IgD-negative memory B cell (primary cell): Measurements from ENCODE around the gene FNDC8. TPM values are rescaled to one million over a fixed set of nuclear protein-coding genes. Genes with fewer than 3 reads are reported as not detected.

Experiments used
- H3K27ac Mint-ChIP-seq, 3 donors: one replicate each; pipeline ENCODE4 v1.8.0; 2020 to 2022; ENCODE audit warnings: mild to moderate bottlenecking in 3 of 3, mixed read lengths in 3 of 3, moderate library complexity in 1 of 3
- H3K27me3 Mint-ChIP-seq: one replicate; pipeline ENCODE4 v1.8.0; 2021; ENCODE audit warnings: mixed read lengths
- H3K36me3 Mint-ChIP-seq: one replicate; pipeline ENCODE4 v1.8.0; 2020; ENCODE audit warnings: mild to moderate bottlenecking, mixed read lengths
- H3K4me1 Mint-ChIP-seq, 3 donors: one replicate each; pipeline ENCODE4 v1.8.0; 2020 to 2022; ENCODE audit warnings: mixed read lengths in 3 of 3, mild to moderate bottlenecking in 1 of 3
- H3K4me3 Mint-ChIP-seq, 4 donors: one replicate each; pipeline ENCODE4 v1.8.0; 2020 to 2022; ENCODE audit warnings: mild to moderate bottlenecking in 4 of 4, mixed read lengths in 4 of 4, moderate library complexity in 3 of 4
- H3K9me3 Mint-ChIP-seq, 3 donors: one replicate each; pipeline ENCODE4 v1.8.0; 2020 to 2021; ENCODE audit warnings: mixed read lengths in 3 of 3, mild to moderate bottlenecking in 1 of 3
- polyA plus RNA-seq: library from polyadenylated mRNA; unstranded; fragments of 300-500 nt; fragmentation: Illumina TruSeq; gene quantifications from one replicate; pipeline ENCODE4 v1.2.3, GENCODE V29; 2021

The FNDC8 gene
- polyA plus RNA-seq, 1 donor from 2014 or later: not detected

DNA sequence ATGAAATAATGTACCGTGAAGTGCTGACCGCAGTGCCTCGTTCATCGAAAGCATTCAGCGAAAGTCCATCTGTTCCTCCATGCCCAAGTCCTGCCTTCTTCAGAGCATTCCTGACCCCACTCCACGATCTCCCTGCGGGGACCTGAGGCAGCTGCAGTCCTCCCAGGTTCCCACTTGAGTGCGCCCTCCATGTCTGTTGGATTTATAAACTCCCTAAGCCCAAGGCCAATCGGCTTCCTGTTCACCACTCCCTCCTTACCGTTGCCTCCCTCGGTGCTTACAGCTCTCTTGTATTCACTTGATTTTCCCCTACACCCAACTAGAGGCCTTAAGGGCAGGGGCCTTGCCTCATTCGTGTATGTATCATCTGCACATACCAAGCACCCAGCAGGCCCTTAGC lies 4.6 kb upstream of the FNDC8 start:
- Mint-ChIP-seq H3K27me3 (peaks cover 3% of the 10 kb centered on the region), H3K27ac (peak overlapping the region in 1 of 3 donors; percentile 47), H3K4me1 (peaks cover 14 to 28% (median 14%) of the 10 kb centered on the region in 3 donors), H3K36me3 (peaks cover 2% of the 10 kb centered on the region), H3K9me3 (no peaks in the 10 kb centered on the region), H3K4me3 (peak overlapping the region in 1 of 4 donors; percentile 6)

DNA sequence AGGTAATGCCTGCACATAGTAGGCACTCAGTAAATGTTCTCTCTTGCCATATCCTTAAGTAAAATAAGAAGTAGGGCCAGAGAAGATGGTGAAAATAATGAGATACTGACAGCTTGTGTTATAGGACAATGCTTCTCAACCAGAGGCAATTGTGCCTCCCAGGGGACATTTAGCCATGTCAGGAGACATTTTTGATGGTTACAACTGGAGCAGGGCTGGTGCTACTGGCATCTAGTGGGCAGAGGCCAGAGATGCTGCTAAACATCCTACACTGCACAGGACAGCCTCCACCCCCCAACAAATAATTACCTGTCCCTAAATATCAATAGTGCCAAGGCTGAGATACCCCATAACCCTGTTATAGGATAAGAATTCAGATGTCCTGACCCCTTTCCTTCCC lies 3.4 kb upstream of the FNDC8 start:
- Mint-ChIP-seq H3K4me1 (peaks cover 14 to 27% (median 14%) of the 10 kb centered on the region in 3 donors), H3K9me3 (no peaks in the 10 kb centered on the region), H3K36me3 (peaks cover 2% of the 10 kb centered on the region), H3K27ac (peak overlapping the region in 2 of 3 donors; percentile 45 to 88), H3K4me3 (peak overlapping the region; percentile 56 to 83 (median 76)), H3K27me3 (peaks cover 3% of the 10 kb centered on the region)

DNA sequence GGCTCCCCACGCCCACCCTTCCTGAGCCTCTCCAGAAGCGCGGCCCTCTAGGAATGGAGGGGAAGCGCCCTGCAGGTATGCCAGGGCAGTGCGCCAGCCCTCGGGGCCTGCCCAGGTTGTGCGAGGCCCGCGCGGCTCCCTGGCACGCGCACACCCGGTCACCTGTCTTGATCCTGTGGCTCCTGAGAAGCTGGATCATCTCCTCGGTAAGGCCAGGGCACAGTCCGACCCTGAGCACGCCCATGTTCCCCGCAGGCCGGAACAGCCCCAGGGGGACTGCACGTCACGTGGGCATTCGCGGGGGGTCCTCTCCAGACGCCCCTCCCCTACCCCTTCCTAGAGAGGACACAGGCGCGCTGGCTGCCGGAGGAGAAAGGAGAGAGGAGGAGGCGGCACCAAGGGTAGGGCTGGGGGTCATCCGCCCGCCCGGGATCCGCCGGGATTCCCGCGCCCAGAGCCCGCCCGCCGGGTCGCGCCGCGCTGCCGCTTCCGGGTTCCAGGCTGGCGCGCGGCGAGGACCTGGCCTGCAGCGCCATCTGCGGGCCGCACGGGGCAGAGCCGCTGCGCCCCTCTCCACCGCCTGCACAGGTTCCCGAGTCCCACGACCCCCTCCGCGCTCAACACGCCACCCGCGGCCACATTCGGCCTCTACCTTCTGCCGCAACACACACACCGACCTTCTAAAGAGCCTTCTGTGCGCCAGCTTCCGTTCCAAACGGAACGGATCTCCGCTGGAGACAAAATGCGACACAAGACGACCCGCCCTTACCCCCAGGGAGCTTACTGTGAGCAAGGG lies 1.8 kb upstream of the FNDC8 start, which contains the start of gene RAD51D:
TSS of gene RAD51D (minus strand) at position 491 of the 796 bp plus-strand sequence. CDS start at position 244, 247 bp downstream.
- H3K27me3 Mint-ChIP-seq: peaks cover 3% of the 10 kb centered on the region
- peak within 1 kb of the TSS; percentile 45 to 92 (median 91) for H3K27ac Mint-ChIP-seq
- peak within 1 kb of the TSS; percentile 79 to 96 (median 91) for H3K4me3 Mint-ChIP-seq
- H3K9me3 Mint-ChIP-seq: no peaks in the 10 kb centered on the region
- peaks cover 14 to 26% (median 14%) of the 10 kb centered on the region in 3 donors for H3K4me1 Mint-ChIP-seq
- H3K36me3 Mint-ChIP-seq: peaks cover 2% of the 10 kb centered on the region

DNA sequence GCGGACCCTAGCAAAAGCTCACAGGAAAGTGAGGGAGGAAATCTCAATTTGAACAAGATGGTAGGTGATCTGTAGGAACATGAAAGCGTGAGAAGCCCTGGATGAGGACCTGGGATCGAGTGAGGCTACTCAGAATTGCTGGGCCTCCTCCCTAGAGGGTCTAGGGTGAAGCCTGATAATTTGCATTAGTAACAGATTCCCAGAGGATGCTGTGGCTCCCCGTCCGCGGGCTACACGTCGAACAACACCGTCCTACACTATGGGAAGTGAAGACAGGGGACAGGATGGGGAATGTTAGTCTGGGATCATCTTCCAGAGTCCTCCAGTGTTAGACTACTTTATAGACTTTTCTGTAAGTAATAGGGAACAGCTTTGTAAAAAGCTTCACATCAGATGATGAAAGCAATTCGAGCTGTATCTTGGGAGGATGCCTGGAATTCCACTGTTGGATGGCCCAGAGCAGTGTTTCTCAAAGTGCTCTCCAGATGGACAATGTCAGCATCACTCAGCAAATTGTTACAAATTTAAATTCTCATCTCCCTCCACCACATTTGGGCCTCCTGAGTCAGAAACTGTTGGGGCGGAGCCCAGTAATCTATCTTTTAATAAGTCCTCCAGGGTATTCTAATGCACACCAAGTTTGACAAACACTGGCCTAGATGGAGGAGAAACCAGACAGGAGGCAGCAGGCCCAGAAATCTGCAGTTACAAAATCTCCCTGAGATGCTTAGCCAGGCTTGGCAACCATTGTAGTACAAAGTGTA lies 6.5 kb downstream of the FNDC8 start:
- Mint-ChIP-seq H3K9me3 (no peaks in the 10 kb centered on the region), H3K36me3 (peaks cover 2% of the 10 kb centered on the region), H3K4me3 (no peak overlapping the region), H3K27me3 (no peaks in the 10 kb centered on the region), H3K4me1 (peaks cover 0 to 1% (median 0%) of the 10 kb centered on the region in 3 donors), H3K27ac (peak overlapping the region in 1 of 3 donors; percentile 81)

DNA sequence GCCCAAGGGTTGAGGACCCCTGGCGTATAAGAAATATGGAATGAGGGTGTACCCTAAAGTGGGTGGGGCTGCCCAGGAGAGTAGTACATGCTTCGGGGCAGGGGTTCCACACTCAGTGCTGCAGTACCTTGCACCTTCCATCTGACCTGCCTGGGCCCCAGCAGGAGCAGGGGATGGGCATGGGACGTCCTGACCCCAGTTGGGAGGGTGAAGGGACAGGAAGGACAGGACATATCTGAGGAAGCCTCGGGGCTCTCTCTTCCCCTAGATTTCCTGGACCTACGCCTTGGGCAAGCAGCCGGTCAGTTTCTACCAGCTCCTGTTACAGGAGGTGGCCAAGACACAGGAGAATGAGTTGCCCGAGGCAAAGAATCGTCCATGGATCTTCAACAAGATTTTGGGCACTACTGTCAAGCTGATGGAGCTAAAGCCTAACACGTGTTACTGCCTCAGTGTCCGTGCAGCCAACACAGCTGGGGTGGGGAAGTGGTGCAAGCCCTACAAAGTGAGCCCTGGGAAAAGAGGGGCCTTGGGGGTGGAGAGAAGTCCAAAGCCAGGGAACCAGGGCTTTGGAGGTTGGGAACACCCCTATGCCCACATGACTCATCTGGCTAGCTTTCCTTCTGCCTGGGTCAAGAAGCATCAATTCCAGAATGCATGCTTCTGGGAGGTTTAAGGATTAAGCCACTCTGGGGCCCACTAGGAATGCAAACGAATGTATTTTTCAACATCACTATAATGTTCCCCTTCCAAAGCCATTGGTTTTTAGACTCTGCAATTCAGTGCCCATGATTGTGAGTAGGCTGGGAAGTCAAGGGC lies 7.9 kb downstream of the FNDC8 start:
- H3K27me3 Mint-ChIP-seq: no peaks in the 10 kb centered on the region
- H3K36me3 Mint-ChIP-seq: peaks cover 5% of the 10 kb centered on the region
- H3K27ac Mint-ChIP-seq: no peak overlapping the region

DNA sequence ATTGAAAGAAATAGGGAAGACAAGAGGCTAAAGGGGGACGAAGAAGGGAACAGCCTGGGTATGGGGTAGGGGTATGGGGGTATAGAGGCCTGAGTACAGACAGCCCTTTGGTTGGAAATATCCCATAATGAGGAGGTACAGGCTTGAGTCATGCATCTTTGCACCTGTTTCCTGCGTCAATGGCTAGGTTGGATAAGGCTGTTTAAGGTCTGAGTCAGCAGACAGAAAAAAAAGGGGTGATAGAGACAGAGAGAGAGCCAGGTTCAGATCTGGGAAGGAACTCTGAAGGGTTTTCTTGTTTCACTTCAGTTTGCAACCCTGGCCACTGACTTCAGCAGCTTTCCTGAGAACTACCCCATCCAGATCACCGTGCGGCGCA lies 8.5 kb downstream of the FNDC8 start:
- no peak overlapping the region for H3K27ac Mint-ChIP-seq
- peaks cover 5% of the 10 kb centered on the region for H3K36me3 Mint-ChIP-seq
- no peaks in the 10 kb centered on the region for H3K27me3 Mint-ChIP-seq
- H3K9me3 Mint-ChIP-seq: no peaks in the 10 kb centered on the region
- H3K4me3 Mint-ChIP-seq: no peak overlapping the region
- peaks cover 0 to 1% (median 0%) of the 10 kb centered on the region in 3 donors for H3K4me1 Mint-ChIP-seq

More for the DNA sequence above, 7.9 kb downstream of the FNDC8 start:
- Mint-ChIP-seq H3K4me1 (peaks cover 0 to 1% (median 0%) of the 10 kb centered on the region in 3 donors), H3K9me3 (no peaks in the 10 kb centered on the region), H3K4me3 (no peak overlapping the region)

DNA sequence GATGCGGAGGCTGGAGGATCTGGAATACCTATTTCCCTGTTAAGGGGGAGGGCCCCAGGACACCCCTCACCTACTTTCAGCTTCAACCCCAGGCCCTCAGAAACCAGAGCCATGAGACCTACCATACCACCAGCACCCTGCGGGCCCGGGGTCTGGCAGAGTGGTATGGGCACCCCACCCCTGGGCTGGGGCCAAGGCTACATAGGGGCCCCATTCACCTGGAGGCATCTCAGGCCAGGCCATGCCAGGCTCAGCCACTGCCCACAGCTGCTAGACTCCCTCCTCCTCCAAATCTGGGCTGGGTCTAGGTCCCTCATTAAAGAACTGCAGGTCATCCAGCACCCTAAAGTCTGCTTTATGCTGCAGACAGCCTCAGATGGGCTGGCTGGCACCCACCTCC lies 9.0 kb downstream of the FNDC8 start:
- Mint-ChIP-seq H3K27ac (peak overlapping the region in 1 of 3 donors; percentile 59), H3K36me3 (peaks cover 5% of the 10 kb centered on the region), H3K27me3 (no peaks in the 10 kb centered on the region), H3K9me3 (no peaks in the 10 kb centered on the region), H3K4me1 (peaks cover 0 to 1% (median 0%) of the 10 kb centered on the region in 3 donors), H3K4me3 (no peak overlapping the region)

DNA sequence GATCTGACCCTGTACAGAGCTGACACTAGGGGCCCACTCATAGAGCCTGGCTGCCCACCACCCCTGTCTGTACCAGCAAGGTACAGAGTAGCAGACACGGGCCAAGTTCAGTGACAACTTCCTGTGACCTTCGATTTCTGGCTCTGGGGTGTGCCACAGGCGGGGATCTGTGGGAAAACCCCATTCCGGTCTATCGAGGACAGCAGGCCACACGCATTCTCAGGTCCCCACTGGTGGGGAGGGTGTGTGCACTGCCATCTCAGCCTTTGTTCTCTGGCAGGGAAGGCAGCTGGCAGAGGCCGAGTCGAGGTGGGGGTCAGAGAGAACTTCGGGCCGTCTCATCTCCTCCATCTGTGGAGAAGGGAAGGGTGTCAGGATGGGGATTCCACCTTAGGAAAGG lies 10.7 kb downstream of the FNDC8 start:
- Mint-ChIP-seq H3K27me3 (no peaks in the 10 kb centered on the region), H3K4me1 (peaks cover 0 to 1% (median 0%) of the 10 kb centered on the region in 3 donors), H3K9me3 (no peaks in the 10 kb centered on the region), H3K27ac (no peak overlapping the region), H3K36me3 (peaks cover 5% of the 10 kb centered on the region), H3K4me3 (no peak overlapping the region)

DNA sequence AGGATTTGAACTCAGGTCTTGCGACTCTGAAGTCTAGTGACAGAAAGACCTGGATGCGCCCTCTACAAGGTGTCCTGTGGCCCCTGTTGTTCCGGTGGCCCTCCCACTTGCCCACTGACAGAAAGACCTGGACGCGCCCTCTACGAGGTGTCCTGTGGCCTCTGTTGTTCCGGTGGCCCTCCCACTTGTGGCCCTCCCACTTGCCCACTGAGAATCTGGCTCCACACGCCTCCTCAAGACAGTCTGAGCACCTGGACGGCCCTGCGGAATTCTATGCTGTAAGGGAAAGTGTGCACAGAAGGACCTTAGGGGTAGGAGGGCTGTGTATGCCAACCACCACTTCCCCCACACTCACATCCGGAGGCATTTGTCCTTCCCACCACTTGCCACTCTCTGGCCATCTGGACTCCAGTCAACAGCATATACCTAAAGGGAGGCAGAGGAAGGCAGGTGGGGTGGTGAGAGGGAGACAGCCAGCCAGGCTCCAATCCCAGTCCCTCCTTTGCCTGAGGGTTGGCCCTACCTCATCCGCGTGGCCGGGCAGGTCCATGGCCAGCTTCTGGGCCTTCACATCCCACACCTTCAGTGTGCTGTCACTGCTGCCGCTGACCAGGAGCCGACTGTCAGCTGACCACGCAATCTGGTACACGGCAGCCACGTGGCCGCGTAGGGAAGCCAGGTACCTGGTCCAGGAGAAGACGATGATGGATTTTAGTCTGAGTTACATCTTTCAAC lies 11.6 kb downstream of the FNDC8 start:
- Mint-ChIP-seq H3K9me3 (no peaks in the 10 kb centered on the region), H3K27ac (no peak overlapping the region), H3K36me3 (peaks cover 5% of the 10 kb centered on the region), H3K4me1 (peaks cover 0 to 1% (median 0%) of the 10 kb centered on the region in 3 donors), H3K27me3 (no peaks in the 10 kb centered on the region), H3K4me3 (no peak overlapping the region)

DNA sequence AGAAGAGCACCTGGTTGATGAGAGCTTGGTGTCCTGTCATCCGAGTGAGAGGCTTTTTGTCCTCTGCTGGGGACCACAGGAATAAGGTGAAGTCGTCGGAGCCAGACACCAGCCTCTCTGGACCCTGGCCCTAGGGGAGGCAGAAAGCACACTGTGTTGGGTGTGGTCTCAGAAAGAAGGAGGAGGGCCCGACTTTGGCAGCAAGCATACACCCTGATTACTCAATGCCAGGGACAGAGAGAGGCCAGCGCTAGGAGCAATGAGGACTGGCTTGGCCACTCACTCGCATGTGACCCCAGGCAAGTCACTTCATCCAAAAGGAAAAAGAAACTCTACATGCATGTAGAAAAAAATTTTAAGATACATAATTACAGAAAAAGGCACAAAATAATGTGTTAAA lies 13.9 kb downstream of the FNDC8 start:
- Mint-ChIP-seq H3K4me3 (no peak overlapping the region), H3K9me3 (no peaks in the 10 kb centered on the region), H3K36me3 (peaks cover 5% of the 10 kb centered on the region), H3K27ac (no peak overlapping the region), H3K4me1 (no peaks in the 10 kb centered on the region), H3K27me3 (no peaks in the 10 kb centered on the region)

DNA sequence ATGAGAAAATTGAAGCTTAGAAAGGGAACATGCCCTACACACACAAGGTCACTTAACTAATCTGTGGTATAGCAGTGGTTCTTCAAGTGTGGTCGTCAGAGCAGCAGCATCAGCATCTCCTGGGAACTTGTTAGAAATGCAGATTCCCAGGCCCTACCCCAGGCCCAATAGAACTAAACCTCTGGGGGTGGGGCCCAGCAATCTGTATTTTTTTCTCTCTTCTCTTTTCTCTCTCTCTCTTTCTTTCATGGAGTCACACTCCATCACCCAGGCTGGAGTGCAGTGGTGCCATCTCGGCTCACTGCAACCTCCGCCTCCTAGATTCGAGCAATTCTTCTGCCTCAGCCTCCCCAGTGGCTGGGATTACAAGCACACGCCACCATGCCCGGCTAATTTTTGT lies 16.8 kb downstream of the FNDC8 start:
- peaks cover 4% of the 10 kb centered on the region for H3K36me3 Mint-ChIP-seq
- H3K4me1 Mint-ChIP-seq: peaks cover 2 to 6% (median 4%) of the 10 kb centered on the region in 3 donors
- no peak overlapping the region for H3K27ac Mint-ChIP-seq
- H3K27me3 Mint-ChIP-seq: no peaks in the 10 kb centered on the region
- H3K4me3 Mint-ChIP-seq: peak overlapping the region in 2 of 4 donors; percentile 32 to 78
- H3K9me3 Mint-ChIP-seq: no peaks in the 10 kb centered on the region

DNA sequence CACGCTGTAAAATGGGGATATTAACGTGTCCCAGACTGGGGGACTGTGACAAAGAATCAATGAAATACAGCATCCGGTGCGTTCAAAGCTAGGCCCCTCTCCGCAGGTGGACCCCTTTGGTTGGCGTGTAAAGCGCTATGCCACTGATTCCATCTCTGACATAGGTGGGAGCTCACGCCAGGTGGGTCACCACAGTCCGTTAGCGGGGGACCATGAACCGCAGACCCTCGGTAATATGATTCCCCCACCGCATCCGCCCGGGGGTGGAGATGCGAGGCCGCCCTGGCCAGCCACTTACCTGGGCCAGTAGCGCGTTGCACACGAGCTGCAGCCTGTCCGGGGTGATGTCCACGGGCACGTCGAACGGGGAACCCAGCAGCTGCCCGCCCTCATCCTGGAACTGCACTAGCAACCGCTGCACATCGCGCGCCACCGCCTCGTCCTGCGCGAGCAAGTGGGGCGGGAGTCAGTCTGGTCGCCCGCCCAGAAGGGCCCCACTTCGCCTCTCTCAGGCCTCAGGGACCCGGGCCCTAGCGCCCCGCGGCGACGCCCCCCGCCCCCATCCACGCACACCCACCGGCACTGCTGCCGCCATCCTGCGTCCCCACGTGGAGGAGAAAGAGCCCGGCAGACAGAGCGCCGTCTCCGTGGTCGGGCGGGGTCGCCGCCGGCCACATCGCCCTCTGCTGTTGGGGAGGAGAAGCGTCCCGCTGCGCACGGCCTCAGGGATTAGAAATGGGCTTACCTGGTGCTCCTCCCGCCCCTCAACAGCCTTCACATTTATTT lies 20.5 kb downstream of the FNDC8 start, which contains the start of gene NLE1:
TSS of gene NLE1 (minus strand) at position 623 of the 786 bp plus-strand sequence. CDS start at position 595, 28 bp downstream.
- H3K4me3 Mint-ChIP-seq: peak within 1 kb of the TSS; percentile 87 to 95 (median 91)
- no peaks in the 10 kb centered on the region for H3K9me3 Mint-ChIP-seq
- no peaks in the 10 kb centered on the region for H3K27me3 Mint-ChIP-seq
- H3K36me3 Mint-ChIP-seq: no peaks in the 10 kb centered on the region
- peaks cover 4 to 6% (median 6%) of the 10 kb centered on the region in 3 donors for H3K4me1 Mint-ChIP-seq
- peak within 1 kb of the TSS in 2 of 3 donors; percentile 71 to 76 for H3K27ac Mint-ChIP-seq

DNA sequence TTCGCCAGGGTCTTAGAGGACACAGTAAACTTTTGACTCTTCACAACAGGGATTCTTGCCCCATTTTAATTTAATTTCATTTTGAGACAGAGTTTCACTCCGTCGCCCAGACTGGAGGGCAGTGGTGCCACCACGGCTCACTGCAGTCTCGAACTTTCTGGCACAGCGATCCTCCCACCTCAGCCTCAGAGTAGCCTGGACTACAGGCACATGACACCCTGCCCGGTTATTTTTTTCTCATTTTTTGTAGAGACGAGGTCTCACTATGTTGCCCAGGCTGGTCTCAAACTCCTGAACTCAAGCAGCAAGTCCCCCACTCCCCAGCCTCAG lies 21.0 kb downstream of the FNDC8 start:
- no peaks in the 10 kb centered on the region for H3K9me3 Mint-ChIP-seq
- H3K27me3 Mint-ChIP-seq: no peaks in the 10 kb centered on the region

More for the DNA sequence above, 21.0 kb downstream of the FNDC8 start:
- Mint-ChIP-seq H3K4me1 (peaks cover 4 to 6% (median 6%) of the 10 kb centered on the region in 3 donors), H3K27ac (peak overlapping the region in 1 of 3 donors; percentile 76), H3K36me3 (no peaks in the 10 kb centered on the region), H3K4me3 (peak overlapping the region; percentile 87 to 95 (median 91))
